Activated naive CD8-positive, alpha-beta T cell (primary cell): ENCODE measurements around the gene RNU5D-1.
"Not testable (repeated sequence)": the region's sequence is repeated elsewhere in the genome, so short reads cannot be mapped to it uniquely, and the experiment has no call there.

Source experiments
- H3K27ac Mint-ChIP-seq: one replicate; pipeline ENCODE4 v1.8.0; 2021; ENCODE audit warnings: mixed read lengths
- H3K27me3 Mint-ChIP-seq: one replicate; pipeline ENCODE4 v1.8.0; 2021; ENCODE audit warnings: mixed read lengths
- H3K36me3 Mint-ChIP-seq: one replicate; pipeline ENCODE4 v1.8.0; 2021; ENCODE audit warnings: mixed read lengths
- H3K4me1 Mint-ChIP-seq: one replicate; pipeline ENCODE4 v1.8.0; 2021; ENCODE audit warnings: low read depth, mixed read lengths
- H3K4me3 Mint-ChIP-seq: one replicate; pipeline ENCODE4 v1.8.0; 2021; ENCODE audit warnings: mild to moderate bottlenecking, mixed read lengths
- H3K9me3 Mint-ChIP-seq: one replicate; pipeline ENCODE4 v1.8.0; 2021; ENCODE audit warnings: low read depth, mixed read lengths

The RNU5D-1 gene

DNA sequence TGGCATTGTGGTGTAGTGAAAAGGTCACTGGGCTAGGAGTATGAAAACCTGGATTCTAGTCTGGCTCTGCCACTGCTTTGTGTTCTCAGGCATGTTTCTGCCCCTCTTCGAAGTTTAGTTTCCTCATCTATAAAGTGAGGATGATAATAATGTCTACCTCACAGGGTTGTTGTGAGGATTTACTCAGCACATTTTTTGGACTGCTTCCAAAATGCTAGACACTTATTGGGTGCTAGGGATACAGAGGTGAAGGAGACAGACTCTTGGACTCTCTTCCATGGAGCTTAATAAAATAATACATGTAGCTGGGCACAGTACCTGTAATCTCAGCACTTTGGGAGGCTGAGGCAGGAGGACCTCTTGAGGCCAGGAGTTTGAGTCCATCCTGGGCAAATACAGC is 12.2 kb upstream of the RNU5D-1 start:
- H3K4me3 Mint-ChIP-seq, result no peak overlapping the region
- no peaks in the 10 kb centered on the region for H3K36me3 Mint-ChIP-seq
- H3K4me1 Mint-ChIP-seq, result peaks cover 16% of the 10 kb centered on the region
- no peaks in the 10 kb centered on the region for H3K27me3 Mint-ChIP-seq
- H3K27ac Mint-ChIP-seq, result no peak overlapping the region
- H3K9me3 Mint-ChIP-seq, result no peaks in the 10 kb centered on the region

DNA sequence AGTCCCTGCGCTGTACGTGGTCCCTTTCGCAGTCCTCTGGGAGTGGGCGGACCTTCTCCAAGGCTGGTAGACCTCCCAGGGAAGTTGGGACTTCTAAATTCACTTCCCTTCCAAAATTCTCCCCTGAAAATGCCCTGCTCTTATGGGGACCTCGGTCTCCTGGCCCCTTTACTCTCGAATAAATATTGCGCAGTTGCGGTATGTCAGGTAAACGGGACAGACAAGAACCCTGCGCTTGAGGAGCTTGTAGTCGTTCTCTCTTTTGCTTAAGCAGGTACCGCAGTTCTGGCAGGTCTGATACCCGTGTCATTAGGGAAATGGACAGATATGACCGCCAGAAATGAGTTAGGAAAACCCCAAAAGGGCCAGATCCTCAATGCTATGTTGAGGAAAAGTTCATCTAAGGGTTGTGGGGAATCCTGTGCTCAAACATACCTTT is 9.2 kb upstream of the RNU5D-1 start:
- Mint-ChIP-seq H3K36me3 (no peaks in the 10 kb centered on the region), H3K4me3 (peak overlapping the region; percentile 94), H3K27me3 (no peaks in the 10 kb centered on the region), H3K27ac (peak overlapping the region; percentile 95), H3K9me3 (no peaks in the 10 kb centered on the region), H3K4me1 (peaks cover 14% of the 10 kb centered on the region)

DNA sequence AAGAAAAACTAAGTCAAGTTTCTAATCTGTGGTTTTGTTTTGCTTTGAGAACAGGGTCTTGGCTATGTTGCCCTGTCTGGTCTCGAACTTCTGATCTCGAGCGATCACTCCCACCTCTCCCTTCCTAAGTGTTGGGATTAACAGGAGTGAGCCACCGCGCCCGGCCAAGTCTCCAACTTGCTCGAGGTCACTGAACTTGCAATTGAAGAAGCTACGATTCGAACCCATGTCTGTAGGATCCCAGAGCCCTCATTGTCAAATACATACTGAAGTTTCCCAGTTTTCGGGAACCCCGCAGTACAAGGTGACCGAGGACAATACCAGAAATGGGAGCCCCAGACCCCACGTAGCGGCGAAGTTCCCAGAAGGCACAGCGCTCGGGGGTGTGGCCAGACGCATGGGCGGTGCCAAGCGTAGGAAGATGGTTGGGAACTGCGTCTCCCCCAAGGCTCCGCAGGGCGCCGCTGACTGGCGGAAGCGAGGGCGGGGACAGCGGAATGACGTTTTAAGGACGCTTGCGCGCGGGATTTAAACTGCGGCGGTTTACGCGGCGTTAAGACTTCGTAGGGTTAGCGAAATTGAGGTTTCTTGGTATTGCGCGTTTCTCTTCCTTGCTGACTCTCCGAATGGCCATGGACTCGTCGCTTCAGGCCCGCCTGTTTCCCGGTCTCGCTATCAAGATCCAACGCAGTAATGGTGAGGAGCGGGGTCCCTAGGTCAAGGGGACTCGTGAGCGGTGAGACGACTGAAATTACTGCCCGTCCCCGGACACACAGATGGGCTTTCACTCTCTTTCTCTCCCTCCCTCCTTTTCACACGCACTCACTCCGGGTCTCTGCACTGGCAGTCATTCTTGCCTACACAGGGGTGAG is 8.6 kb upstream of the RNU5D-1 start, which contains the start of gene KIF2C:
Gene KIF2C, plus strand, starts transcription at position 531 of the 872 bp plus-strand sequence. Its CDS starts 96 bp downstream, at position 627.
- no peaks in the 10 kb centered on the region for H3K27me3 Mint-ChIP-seq
- H3K36me3 Mint-ChIP-seq, result no peaks in the 10 kb centered on the region
- peak within 1 kb of the TSS; percentile 95 for H3K27ac Mint-ChIP-seq
- H3K9me3 Mint-ChIP-seq, result no peaks in the 10 kb centered on the region
- H3K4me3 Mint-ChIP-seq, result peak within 1 kb of the TSS; percentile 94
- peaks cover 14% of the 10 kb centered on the region for H3K4me1 Mint-ChIP-seq

DNA sequence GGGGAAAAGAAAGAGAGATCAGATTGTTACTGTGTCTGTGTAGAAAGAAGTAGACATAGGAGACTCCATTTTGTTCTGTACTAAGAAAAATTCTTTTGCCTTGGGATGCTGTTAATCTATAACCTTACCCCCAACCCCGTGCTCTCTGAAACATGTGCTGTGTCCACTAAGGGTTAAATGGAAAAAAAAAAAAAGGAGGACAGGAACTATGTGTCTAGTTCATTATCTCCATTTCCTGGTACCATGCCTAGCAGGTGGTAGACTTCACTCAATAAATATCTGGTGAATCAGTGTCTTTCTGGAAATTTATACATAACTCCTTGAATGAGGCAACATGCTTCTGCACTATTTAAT is 8.0 kb upstream of the RNU5D-1 start:
- not testable (repeated sequence) for H3K9me3 Mint-ChIP-seq, H3K27me3 Mint-ChIP-seq, H3K36me3 Mint-ChIP-seq
- H3K27ac Mint-ChIP-seq, result peak overlapping the region; percentile 95
- peaks cover 14% of the 10 kb centered on the region for H3K4me1 Mint-ChIP-seq
- H3K4me3 Mint-ChIP-seq, result peak overlapping the region; percentile 94

DNA sequence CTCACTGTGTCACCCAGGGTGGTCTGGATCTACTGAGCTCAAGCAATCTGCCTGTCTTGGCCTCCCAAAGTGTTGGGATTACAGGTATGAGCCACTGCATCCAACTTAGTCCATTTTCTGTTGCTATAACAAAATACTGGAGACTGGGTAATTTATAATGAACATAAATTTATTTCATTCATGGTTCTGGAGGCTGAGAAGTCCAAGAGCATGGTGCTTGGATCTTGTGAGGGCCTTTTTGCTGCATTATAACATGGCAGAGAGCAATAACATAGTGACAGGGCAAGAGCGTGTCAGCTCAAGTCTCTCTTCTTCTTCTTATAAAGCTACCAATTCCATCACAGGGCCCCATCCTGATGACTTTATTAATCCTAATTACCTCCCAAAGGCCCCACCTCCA is 5.0 kb upstream of the RNU5D-1 start:
- Mint-ChIP-seq H3K27ac (no peak overlapping the region), H3K9me3 (no peaks in the 10 kb centered on the region), H3K4me1 (peaks cover 23% of the 10 kb centered on the region), H3K4me3 (no peak overlapping the region), H3K36me3 (no peaks in the 10 kb centered on the region), H3K27me3 (no peaks in the 10 kb centered on the region)

DNA sequence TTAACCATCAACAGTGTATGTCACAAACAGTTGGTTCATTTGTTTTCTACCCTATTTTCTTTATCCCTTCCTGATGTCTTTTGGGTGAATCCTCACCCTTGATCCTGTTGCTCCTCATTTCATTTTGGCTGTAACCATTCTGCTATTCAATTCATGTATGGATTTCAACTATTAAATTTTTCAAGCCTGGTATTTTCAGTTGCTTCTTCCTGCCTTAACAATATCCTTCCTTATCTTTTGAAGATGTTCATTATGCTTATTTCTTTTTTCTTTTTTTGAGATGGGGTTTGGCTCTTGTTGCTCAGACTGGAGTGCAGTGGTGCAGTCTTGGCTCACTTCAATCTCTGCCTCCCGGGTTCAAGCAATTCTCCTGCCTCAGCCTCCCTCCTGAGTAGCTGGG is 2.8 kb upstream of the RNU5D-1 start:
- no peaks in the 10 kb centered on the region for H3K27me3 Mint-ChIP-seq
- H3K9me3 Mint-ChIP-seq, result no peaks in the 10 kb centered on the region
- no peak overlapping the region for H3K27ac Mint-ChIP-seq
- peaks cover 20% of the 10 kb centered on the region for H3K4me1 Mint-ChIP-seq
- H3K36me3 Mint-ChIP-seq, result no peaks in the 10 kb centered on the region
- no peak overlapping the region for H3K4me3 Mint-ChIP-seq

DNA sequence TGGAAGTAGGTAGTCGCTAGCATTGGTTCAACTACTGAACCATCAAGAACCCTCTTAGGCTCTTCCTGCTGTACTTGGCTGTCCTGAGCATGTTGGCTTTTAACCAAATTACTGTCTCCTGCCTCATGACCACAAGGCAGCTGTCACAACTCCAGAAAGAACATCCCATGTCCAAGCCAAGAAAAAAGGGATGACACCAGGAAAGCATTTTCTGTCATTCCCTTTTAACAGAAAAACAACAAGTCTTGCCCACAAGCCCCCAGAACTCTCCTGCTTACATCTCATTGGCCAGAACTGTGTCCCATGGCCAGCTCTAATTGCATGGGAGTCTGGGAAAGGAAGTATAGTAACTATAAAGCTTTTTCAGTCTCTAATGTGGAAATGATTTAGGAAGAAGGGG is 2.4 kb upstream of the RNU5D-1 start:
- peaks cover 21% of the 10 kb centered on the region for H3K4me1 Mint-ChIP-seq
- H3K36me3 Mint-ChIP-seq, result no peaks in the 10 kb centered on the region
- H3K27ac Mint-ChIP-seq, result no peak overlapping the region
- H3K27me3 Mint-ChIP-seq, result no peaks in the 10 kb centered on the region
- H3K4me3 Mint-ChIP-seq, result no peak overlapping the region
- no peaks in the 10 kb centered on the region for H3K9me3 Mint-ChIP-seq

DNA sequence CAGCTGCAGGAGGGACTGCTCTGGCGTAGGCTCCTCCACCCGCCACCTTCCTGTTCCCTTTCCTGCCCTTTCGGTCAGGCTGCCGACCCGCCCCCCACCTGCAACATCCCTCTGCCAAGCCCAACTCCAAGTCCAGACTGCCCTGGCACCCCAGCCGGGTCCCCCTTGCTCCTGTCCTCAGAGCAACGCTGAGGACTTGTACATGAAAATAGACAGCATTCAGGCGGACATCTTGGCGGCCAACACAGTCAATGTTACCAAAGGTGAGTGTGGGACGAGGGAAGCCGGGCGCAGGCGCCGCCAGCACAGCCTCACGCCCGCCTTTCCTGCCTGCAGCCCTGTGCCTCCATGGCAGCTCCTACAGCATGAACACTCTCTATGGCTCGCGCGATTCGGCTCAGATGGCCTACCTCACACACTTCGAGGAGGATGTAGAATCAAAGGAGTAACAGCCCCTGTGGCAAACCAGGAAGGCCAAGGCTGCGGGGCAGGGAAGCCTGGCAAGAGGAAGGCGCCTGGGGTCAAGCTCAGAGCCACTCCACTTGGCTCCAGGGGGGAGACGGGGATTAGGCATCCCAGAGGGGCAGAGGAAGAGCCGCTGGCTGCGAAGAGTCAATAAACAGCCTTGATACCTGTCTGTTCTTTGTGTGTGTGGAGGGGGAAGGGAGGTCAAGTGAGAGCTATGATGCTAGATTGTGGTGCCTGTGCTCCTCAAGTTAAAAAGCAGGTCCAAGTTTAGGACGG is 5.8 kb downstream of the RNU5D-1 start:
- H3K27me3 Mint-ChIP-seq, result no peaks in the 10 kb centered on the region
- peaks cover 64% of the 10 kb centered on the region for H3K4me1 Mint-ChIP-seq
- peak overlapping the region; percentile 92 for H3K27ac Mint-ChIP-seq
- no peaks in the 10 kb centered on the region for H3K9me3 Mint-ChIP-seq
- peak overlapping the region; percentile 85 for H3K4me3 Mint-ChIP-seq
- peaks cover 2% of the 10 kb centered on the region for H3K36me3 Mint-ChIP-seq

DNA sequence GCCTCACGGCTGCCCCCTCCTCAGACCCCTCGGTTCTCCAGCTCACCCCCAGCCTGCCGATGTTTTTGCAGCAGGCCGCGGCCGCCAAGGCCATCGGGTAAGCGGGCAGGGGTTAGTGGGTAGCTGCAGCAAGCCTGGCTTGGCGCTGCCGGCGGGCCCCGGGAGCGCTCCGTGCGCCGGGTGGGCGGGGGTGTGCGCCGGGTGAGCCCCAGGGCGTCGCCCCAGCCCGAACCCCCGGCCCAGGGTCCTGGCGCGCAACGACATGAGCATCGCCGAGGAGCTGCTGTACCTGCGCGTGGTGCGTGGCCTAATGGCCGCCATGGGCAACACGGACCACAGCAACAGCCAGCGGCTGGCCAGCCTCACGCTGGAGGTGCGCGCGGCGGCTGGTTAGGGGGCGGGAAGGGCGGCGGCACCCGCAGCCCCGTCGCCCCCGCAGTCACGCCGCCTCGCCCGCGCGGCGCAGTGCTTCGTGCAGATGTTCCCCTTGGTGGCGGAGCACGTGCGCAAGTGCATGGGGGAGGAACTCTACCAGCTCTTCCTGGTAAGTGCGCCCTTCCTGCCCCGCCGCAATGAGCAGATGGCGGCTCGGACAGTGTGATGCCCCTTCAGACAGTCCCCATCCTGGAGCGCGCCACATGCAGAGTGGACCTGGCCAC is 6.5 kb downstream of the RNU5D-1 start:
- Mint-ChIP-seq H3K4me1 (peaks cover 68% of the 10 kb centered on the region), H3K27me3 (no peaks in the 10 kb centered on the region), H3K36me3 (peaks cover 2% of the 10 kb centered on the region), H3K9me3 (no peaks in the 10 kb centered on the region), H3K4me3 (peak overlapping the region; percentile 88), H3K27ac (peak overlapping the region; percentile 92)

DNA sequence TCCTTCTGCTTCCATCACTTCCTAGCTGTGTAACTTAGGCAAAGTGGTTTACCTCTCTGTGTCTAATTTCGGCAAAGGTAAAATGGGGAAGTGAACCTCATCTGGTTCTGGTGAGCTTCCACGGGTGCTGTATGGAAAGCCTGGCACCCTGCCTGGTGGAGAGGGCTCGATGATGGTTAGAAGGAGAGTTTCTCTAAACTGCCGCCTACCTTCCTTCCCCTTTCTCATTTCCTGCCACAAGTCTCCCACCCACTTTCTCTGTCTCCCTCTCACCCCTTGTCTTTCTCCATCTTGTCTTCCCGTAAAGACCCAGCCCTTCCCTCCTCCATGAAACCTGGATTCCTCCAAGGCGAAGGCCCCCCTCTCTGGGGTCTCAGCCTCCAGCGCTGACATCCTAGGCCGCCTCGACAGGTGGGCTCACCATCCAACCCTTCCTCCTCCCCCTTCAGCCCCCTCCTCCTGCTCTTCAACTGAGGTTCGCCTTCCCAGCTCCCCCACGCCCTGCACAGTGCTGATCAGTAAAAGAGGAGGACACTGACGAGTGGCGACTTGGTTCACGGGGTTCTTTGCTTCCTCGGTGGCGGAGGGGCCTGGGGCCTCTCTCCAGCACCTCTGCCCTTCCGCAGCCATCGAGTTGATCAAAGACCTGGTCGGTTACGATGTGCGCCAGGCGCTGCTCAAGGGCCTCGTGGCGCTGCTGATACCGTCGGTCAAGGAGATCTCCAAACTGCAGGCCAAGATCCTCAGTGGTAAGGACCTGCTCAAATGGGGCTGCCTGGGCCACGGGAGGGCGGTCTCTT is 7.3 kb downstream of the RNU5D-1 start:
- H3K27ac Mint-ChIP-seq, result peak overlapping the region; percentile 100
- H3K4me1 Mint-ChIP-seq, result peaks cover 69% of the 10 kb centered on the region
- peak overlapping the region; percentile 88 for H3K4me3 Mint-ChIP-seq
- no peaks in the 10 kb centered on the region for H3K27me3 Mint-ChIP-seq
- H3K9me3 Mint-ChIP-seq, result no peaks in the 10 kb centered on the region
- peaks cover 2% of the 10 kb centered on the region for H3K36me3 Mint-ChIP-seq

DNA sequence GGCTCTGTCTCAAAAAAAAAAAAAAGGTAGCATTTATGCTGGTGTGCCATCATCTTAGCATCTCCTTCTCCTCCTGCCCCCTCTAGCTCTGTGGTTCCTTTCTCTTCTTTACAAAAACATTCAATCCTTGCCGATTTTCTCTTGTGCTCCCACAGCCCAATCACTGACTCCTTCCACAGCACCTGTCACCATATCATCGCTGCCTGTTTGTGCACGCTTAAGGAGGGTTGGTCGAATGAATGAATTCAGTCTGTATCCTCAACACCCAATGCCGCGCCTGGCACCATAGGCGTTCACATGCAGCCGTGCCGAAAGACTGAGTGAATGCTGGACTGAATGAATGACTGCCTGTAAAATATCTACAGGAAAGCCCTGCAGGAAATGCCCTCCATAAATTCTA is 7.9 kb downstream of the RNU5D-1 start:
- Mint-ChIP-seq H3K4me3 (peak overlapping the region; percentile 88), H3K27ac (peak overlapping the region; percentile 100), H3K36me3 (peaks cover 2% of the 10 kb centered on the region), H3K4me1 (peaks cover 72% of the 10 kb centered on the region), H3K9me3 (no peaks in the 10 kb centered on the region), H3K27me3 (no peaks in the 10 kb centered on the region)

DNA sequence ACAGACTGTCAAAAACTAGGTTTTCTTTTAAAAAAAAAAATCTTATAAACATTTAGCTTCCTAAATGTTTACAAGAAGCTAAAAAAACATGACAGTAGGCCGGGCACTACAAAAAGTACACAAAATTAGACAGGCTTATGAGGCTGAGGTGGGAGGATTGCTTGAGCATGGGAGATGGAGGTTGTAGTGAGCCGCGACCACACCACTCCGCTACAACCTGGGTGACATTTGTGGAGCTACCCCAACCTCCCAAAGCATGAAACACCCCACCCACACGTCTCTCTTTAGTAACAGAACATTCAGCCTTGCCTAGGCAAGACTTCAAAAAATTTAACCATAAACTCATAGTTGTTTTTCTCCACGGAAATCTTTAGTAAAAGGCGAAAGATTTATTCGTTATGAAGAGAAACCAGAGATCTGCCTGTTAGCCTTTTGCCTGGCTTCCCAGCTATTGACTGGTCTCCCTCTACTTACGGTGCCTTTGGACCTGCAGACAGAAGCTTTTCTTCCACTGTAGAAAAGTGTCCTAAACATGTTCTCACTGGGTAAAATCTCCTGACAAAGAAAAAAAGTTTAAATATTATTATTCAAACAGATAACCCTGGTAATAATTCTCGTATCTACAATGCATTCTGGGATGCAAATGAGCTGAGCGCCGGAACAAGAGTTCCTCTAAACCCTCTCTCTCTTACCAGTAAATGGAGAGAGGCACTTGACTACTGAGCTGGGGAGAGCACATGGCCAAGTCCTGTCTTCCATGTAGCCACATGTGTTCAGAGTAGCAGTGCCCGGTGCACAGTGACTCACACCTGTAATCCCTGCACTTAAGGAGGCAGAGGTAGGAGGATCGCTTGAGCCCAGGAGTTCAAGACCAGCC is 9.2 kb downstream of the RNU5D-1 start:
- H3K27ac Mint-ChIP-seq, result peak overlapping the region; percentile 100
- peaks cover 2% of the 10 kb centered on the region for H3K36me3 Mint-ChIP-seq
- H3K27me3 Mint-ChIP-seq, result no peaks in the 10 kb centered on the region
- H3K9me3 Mint-ChIP-seq, result no peaks in the 10 kb centered on the region
- H3K4me1 Mint-ChIP-seq, result peaks cover 76% of the 10 kb centered on the region
- H3K4me3 Mint-ChIP-seq, result peak overlapping the region; percentile 86

DNA sequence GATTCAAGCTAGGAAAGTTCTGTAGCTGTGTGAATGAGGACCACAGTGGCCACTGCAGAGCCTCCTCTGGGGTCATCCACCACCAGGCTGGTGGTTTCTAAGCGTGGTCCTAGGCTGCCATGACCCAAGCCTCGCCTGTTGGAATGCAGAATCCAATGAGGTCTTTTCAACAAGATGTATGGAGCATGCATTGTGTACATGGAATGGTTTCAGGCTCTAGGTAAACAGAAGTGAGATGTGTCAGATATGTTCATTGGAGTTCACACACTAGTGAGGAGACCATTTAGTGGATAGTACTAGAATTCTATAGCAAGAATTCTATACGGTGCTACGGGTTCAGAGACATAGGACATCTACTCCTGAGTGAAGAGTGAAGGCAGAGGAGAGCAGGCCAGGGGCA is 10.7 kb downstream of the RNU5D-1 start:
- Mint-ChIP-seq H3K4me3 (peak overlapping the region; percentile 1), H3K9me3 (no peaks in the 10 kb centered on the region), H3K4me1 (peaks cover 79% of the 10 kb centered on the region), H3K36me3 (peaks cover 2% of the 10 kb centered on the region), H3K27me3 (no peaks in the 10 kb centered on the region), H3K27ac (peak overlapping the region; percentile 100)

DNA sequence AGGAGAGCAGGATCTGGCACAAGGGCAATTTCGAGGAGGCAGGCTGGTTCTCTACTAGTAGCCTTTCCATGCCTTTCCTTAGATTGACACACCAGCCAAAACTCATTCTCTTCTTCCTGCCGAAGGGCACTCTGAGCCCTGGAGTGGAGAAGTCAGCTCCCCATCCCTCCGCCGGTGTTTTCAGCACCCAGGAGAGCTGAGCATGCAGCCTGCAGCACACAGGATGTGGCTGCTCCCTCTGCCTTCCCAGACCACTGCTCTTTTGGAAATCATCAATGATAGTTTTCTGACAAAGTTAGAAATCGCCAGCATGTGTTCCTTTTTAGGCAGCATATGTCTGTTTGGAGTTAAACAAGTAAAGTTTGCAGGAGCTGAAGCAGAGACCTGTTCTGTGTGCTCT is 11.7 kb downstream of the RNU5D-1 start:
- Mint-ChIP-seq H3K36me3 (no peaks in the 10 kb centered on the region), H3K9me3 (no peaks in the 10 kb centered on the region), H3K27ac (peak overlapping the region; percentile 22), H3K27me3 (no peaks in the 10 kb centered on the region), H3K4me3 (peak overlapping the region; percentile 53), H3K4me1 (peaks cover 79% of the 10 kb centered on the region)
